GM12878 (cell line): ENCODE measurements around the gene BTBD19. TPM values are rescaled to one million over a fixed set of nuclear protein-coding genes. Genes with fewer than 3 reads are reported as not detected.

Source experiments
- CBX3 ChIP-seq: fragments of 200-600 bp; sonication (generic); IDR thresholded peaks from 2 replicates; pipeline ENCODE4 v1.6.1; 2016; ENCODE audit warnings: low read depth, borderline replicate concordance
- E2F8 ChIP-seq: fragments of 450-650 bp; IDR thresholded peaks from 2 replicates; pipeline ENCODE4 v1.6.1; 2018; ENCODE audit warnings: mild to moderate bottlenecking, low read depth, moderate library complexity; ENCODE audit not compliant: partially characterized antibody
- IRF4 ChIP-seq: IDR thresholded peaks from 2 replicates; pipeline ENCODE4 v1.6.1; 2011; ENCODE audit warnings: low read depth, low read length
- NRF1 ChIP-seq: conservative IDR thresholded peaks from 2 replicates; pipeline ENCODE4 v1.6.1; 2011; ENCODE audit warnings: mild to moderate bottlenecking, low read depth, low read length, improper control_type of control experiment
- SMC3 ChIP-seq: IDR thresholded peaks from 2 replicates; pipeline ENCODE4 v1.6.1; 2011; ENCODE audit warnings: low read length, improper control_type of control experiment, borderline replicate concordance
- STAT1 ChIP-seq: fragments of 450-650 bp; conservative IDR thresholded peaks from 2 replicates; pipeline ENCODE4 v1.6.1; 2014; ENCODE audit warnings: antibody characterized with exemption, mild to moderate bottlenecking
- SUPT20H ChIP-seq: IDR thresholded peaks from 2 replicates; pipeline ENCODE4 v1.6.1; 2011; ENCODE audit warnings: low read depth, mild to moderate bottlenecking, low read length, moderate library complexity, borderline replicate concordance; ENCODE audit not compliant: control insufficient read depth
- ZNF217 ChIP-seq: fragments of 450-650 bp; IDR thresholded peaks from 2 replicates; pipeline ENCODE4 v1.6.1; 2017; ENCODE audit warnings: antibody characterized with exemption, mild to moderate bottlenecking
- polyA plus RNA-seq, 11 experiments: library from polyadenylated mRNA; depleted of rRNA in 4 of 11; unstranded in 6 of 11; stranded (reverse) in 5 of 11; fragments of >200 nt; fragmentation: Nextera tagmentation in 4 of 11; fragmentation: Illumina TruSeq in 1 of 11; extraction: Ambion mirVana in 4 of 11; extraction: Trizol in 1 of 11; gene quantifications; 1 replicate in 1 of 11; 2 replicates in 10 of 11; pipeline versions ENCODE4 v1.2.1 to v1.2.3, GENCODE V29; 2011 to 2016; ENCODE audit warnings: inconsistent platforms in 2 of 11, missing spikeins in 2 of 11, low read depth in 1 of 11
- total RNA-seq, 4 experiments: library from RNA; depleted of rRNA in 3 of 4; stranded (reverse); fragments of >200 nt in 3 of 4; fragmentation: Illumina TruSeq in 1 of 4; extraction: Trizol in 1 of 4; gene quantifications; 2 replicates each; pipeline versions ENCODE4 v1.2.1 to v1.2.3, GENCODE V29; 2013 to 2021
- TF ChIP-seq, protein P1 (sequence below): fragments of 450-650 bp; IDR thresholded peaks from 2 replicates; pipeline ENCODE4 v1.6.1; 2014; ENCODE audit warnings: mild to moderate bottlenecking

Gene BTBD19
- total and polyA plus RNA-seq, 10 of the 15 experiments (the other 5 are each of a cell fraction or from before 2014, with no cell fraction given) = 0.13 to 2.7 (median 0.42) TPM

GRCh38 chr1:44775930-44776729 is 32.2 kb upstream of the BTBD19 start (continued):
- TF ChIP-seq E2F8 (no peak), STAT1 (no peak), SUPT20H (no peak), CBX3 (no peak), SMC3 (no peak), NRF1 (no peak), ZNF217 (no peak), IRF4 (no peak)
- TF ChIP-seq, protein P1, sequence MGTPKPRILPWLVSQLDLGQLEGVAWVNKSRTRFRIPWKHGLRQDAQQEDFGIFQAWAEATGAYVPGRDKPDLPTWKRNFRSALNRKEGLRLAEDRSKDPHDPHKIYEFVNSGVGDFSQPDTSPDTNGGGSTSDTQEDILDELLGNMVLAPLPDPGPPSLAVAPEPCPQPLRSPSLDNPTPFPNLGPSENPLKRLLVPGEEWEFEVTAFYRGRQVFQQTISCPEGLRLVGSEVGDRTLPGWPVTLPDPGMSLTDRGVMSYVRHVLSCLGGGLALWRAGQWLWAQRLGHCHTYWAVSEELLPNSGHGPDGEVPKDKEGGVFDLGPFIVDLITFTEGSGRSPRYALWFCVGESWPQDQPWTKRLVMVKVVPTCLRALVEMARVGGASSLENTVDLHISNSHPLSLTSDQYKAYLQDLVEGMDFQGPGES = no peak
